K562 (cell line): ENCODE measurements around the gene KNCN. TPM values are rescaled to one million over a fixed set of nuclear protein-coding genes. Genes with fewer than 3 reads are reported as not detected.

Experiments used
- ATAC-seq: fragments of 200-7000 bp; cut with Tn5 transposase; 3 replicates; pipeline ENCODE4 v1.9.1; 2020; ENCODE audit warnings: moderate library complexity
- BruUV-seq: library from RNA; stranded (reverse); fragments of 400-500 nt; replicated peaks from 2 replicates; lab custom pipeline; 2021; lab: Mats Ljungman, UMichigan
- CTCF ChIA-PET: fragments of 300-600 bp; formaldehyde crosslinking; extraction: SDS; loops from one replicate; lab custom pipeline; 2021; ENCODE audit warnings: low intra/inter-chr PET ratio; lab: Yijun Ruan, JAX
- POLR2A ChIA-PET: fragments of 300-600, 350-650 bp; sonication (Branson Sonifier 250); formaldehyde crosslinking; extraction: SDS; loops from one replicate; lab custom pipeline; 2021; ENCODE audit warnings: antibody characterized with exemption, inconsistent platforms; lab: Yijun Ruan, JAX
- DNase-seq, 4 experiments: peaks; one replicate each; pipeline versions ENCODE4 v3.0.0 to v3.0.0-alpha.2; 2011 to 2018; ENCODE audit warnings: low spot score in 3 of 4, mixed read lengths in 3 of 4; ENCODE audit errors: extremely low read depth in 1 of 4
- FAIRE-seq: peaks from 2 replicates; lab custom pipeline; 2011; peaks lifted over from hg19 to GRCh38; lab: Jason Lieb, UNC
- H2AFZ ChIP-seq: 2 replicates; pipeline ENCODE4 v1.6.0; 2011; ENCODE audit warnings: low read depth, low read length, control low read depth, inconsistent platforms
- H3K27ac ChIP-seq: fragments of 200-600 bp; 3 replicates; pipeline ENCODE4 v1.8.0; 2011; ENCODE audit warnings: low read depth, mild to moderate bottlenecking, control low read depth, inconsistent platforms, low read length, moderate library complexity, mixed read lengths; ENCODE audit errors: extremely low read depth
- H3K27me3 ChIP-seq, 2 experiments: fragments of 300-600 bp in 1 of 2; 2 replicates in 1 of 2; 3 replicates in 1 of 2; pipeline versions ENCODE4 v1.6.0 to v1.8.0; 2011; ENCODE audit warnings: inconsistent platforms in 2 of 2, low read length in 2 of 2, mild to moderate bottlenecking in 1 of 2, mixed read lengths in 1 of 2, moderate library complexity in 1 of 2; ENCODE audit not compliant: control insufficient read depth in 2 of 2, insufficient read depth in 2 of 2
- H3K36me3 ChIP-seq: fragments of 300-600 bp; 3 replicates; pipeline ENCODE4 v1.8.0; 2011; ENCODE audit warnings: mild to moderate bottlenecking, low read length, inconsistent platforms; ENCODE audit not compliant: control insufficient read depth, insufficient read depth
- H3K4me1 ChIP-seq, 2 experiments: fragments of 200-600 bp in 1 of 2; replicated peaks in 1 of 2; 2 replicates in 1 of 2; 3 replicates in 1 of 2; pipeline versions ENCODE4 v1.5.1 to v1.8.0; 2011; ENCODE audit warnings: inconsistent platforms in 2 of 2, low read length in 2 of 2, mild to moderate bottlenecking in 1 of 2, mixed read lengths in 1 of 2, moderate library complexity in 1 of 2; ENCODE audit not compliant: control insufficient read depth in 2 of 2, insufficient read depth in 2 of 2
- H3K4me2 ChIP-seq: 2 replicates; pipeline ENCODE4 v1.6.1; 2011; ENCODE audit warnings: low read length, control low read depth, inconsistent platforms, mixed read lengths; ENCODE audit not compliant: insufficient read depth
- H3K4me3 ChIP-seq: fragments of 200-600 bp; sonication (generic), shearing (Covaris generic); 2 replicates; pipeline ENCODE4 v1.5.1; 2016; ENCODE audit warnings: control low read depth, inconsistent platforms
- H3K79me2 ChIP-seq: fragments of 200-600 bp; 3 replicates; pipeline ENCODE4 v1.8.0; 2011; ENCODE audit warnings: low read length, inconsistent platforms; ENCODE audit not compliant: control insufficient read depth, insufficient read depth
- H3K9ac ChIP-seq, 2 experiments: 2 replicates each; pipeline versions ENCODE4 v1.6.0 to v1.6.1; 2011; ENCODE audit warnings: low read depth in 2 of 2, low read length in 2 of 2, control low read depth in 1 of 2, inconsistent platforms in 1 of 2, mild to moderate bottlenecking in 1 of 2, mixed read lengths in 1 of 2; ENCODE audit not compliant: insufficient read depth in 1 of 2
- H3K9me1 ChIP-seq: one replicate; pipeline ENCODE4 v1.6.0; 2011; ENCODE audit warnings: inconsistent platforms, mild to moderate bottlenecking, low read length, moderate library complexity; ENCODE audit not compliant: control insufficient read depth, insufficient read depth
- H3K9me3 ChIP-seq: replicated peaks from 2 replicates; pipeline ENCODE4 v1.5.1; 2011; ENCODE audit warnings: low read depth, low read length, inconsistent platforms; ENCODE audit not compliant: control insufficient read depth, insufficient read depth
- H4K20me1 ChIP-seq: replicated peaks from 2 replicates; pipeline ENCODE4 v1.6.1; 2011; ENCODE audit warnings: low read length, inconsistent platforms, mixed read lengths; ENCODE audit not compliant: control insufficient read depth, insufficient read depth
- TFE3 ChIP-seq: fragments of 450-650 bp; formaldehyde crosslinking; IDR thresholded peaks from 2 replicates; pipeline ENCODE4 v1.4.0; 2020; ENCODE audit warnings: mild to moderate bottlenecking, mixed read lengths
- ZBTB40 ChIP-seq, 2 experiments: fragments of 450-650 bp in 1 of 2; sonication (generic) in 1 of 2; formaldehyde crosslinking in 1 of 2; IDR thresholded peaks; 2 replicates each; pipeline versions ENCODE4 v1.7.1 to v1.9.0; 2016 to 2022; ENCODE audit warnings: inconsistent platforms in 1 of 2, mild to moderate bottlenecking in 1 of 2, missing genetic modification reagents in 1 of 2
- ZNF785 ChIP-seq: fragments of 250-450 bp; sonication (Bioruptor Pico); IDR thresholded peaks from 2 replicates; pipeline ENCODE4 v1.4.0; 2020; ENCODE audit warnings: mild to moderate bottlenecking
- WGBS: fragments of 100-300 bp; shearing (Covaris generic); methylation state at CpG from one replicate; pipeline ENCODE4 v1.1.6; 2016; ENCODE audit warnings: low coverage, mixed read lengths; ENCODE audit not compliant: insufficient coverage; ENCODE audit errors: missing lambda C conversion rate; 5-methylcytosine and 5-hydroxymethylcytosine counted together
- in situ Hi-C: fragments of 300-500 bp; cut with MboI; formaldehyde crosslinking; loops from 4 replicates; pipeline ENCODE4 v1.15.0; 2018; ENCODE audit warnings: inconsistent platforms, mixed read lengths
- intact Hi-C: fragments of 100-400 bp; cut with micrococcal nuclease; formaldehyde crosslinking; loops from 2 replicates; pipeline ENCODE4 v1.14.2; 2022
- polyA plus RNA-seq, 8 experiments: library from polyadenylated mRNA; depleted of rRNA in 4 of 8; stranded (reverse) in 5 of 8; unstranded in 3 of 8; fragments of >200 nt; fragmentation: Nextera tagmentation in 2 of 8; fragmentation: Illumina TruSeq in 1 of 8; extraction: Ambion mirVana in 2 of 8; extraction: Trizol in 1 of 8; gene quantifications; 2 replicates each; pipeline versions ENCODE4 v1.2.1 to v1.2.3, GENCODE V29; 2011 to 2014; ENCODE audit warnings: inconsistent platforms in 1 of 8, missing spikeins in 1 of 8
- total RNA-seq, 7 experiments: library from RNA; depleted of rRNA in 6 of 7; stranded (reverse); fragments of >200 nt in 6 of 7; fragmentation: Illumina TruSeq in 2 of 7; extraction: Trizol in 2 of 7; gene quantifications; 2 replicates each; pipeline versions ENCODE4 v1.2.1 to v1.2.3, GENCODE V29; 2011 to 2021; ENCODE audit warnings: low replicate concordance in 1 of 7

The KNCN gene
- total and polyA plus RNA-seq, 9 of the 15 experiments (the other 6 are each of a cell fraction or from before 2014, with no cell fraction given), result not detected

- CTCF ChIA-PET, result no interaction called here
- H3K9me1 ChIP-seq, result no peaks in the 10 kb centered on the region
- no peak for ATAC-seq
- H3K9ac ChIP-seq, result no peak overlapping the region
- H3K36me3 ChIP-seq, result peaks cover 31% of the 10 kb centered on the region; the same call in 2 of the 3 replicates
- peaks cover 11 to 26% of the 10 kb centered on the region in 2 experiments; a peak in 4 of 5 replicates for H3K4me1 ChIP-seq
- intact Hi-C loops (no loop called here), in situ Hi-C loops (no loop called here)
- peaks cover 2% of the 10 kb centered on the region; the same call in 2 of the 3 replicates for H3K79me2 ChIP-seq
- no peak for DNase-seq
- no peak overlapping the region for H2AFZ ChIP-seq
- no peak overlapping the region for H3K27ac ChIP-seq
- no peaks in the 10 kb centered on the region for H3K9me3 ChIP-seq
- WGBS, result 100% methylated on average over 1 of the region's 1 CpG
- no peaks in the 10 kb centered on the region for H4K20me1 ChIP-seq
- no peaks in the 10 kb centered on the region for H3K27me3 ChIP-seq
- TF ChIP-seq ZNF785 (CRISPR knock-in tag), result no peak
- TF ChIP-seq ZBTB40 (IDR thresholded peaks at IDR 0.05), result peak; percentile 75
- no peak; the same call in 1 of the 2 replicates for TF ChIP-seq ZBTB40 (CRISPR knock-in tag; IDR thresholded peaks at IDR 0.05)
- TF ChIP-seq TFE3 (CRISPR knock-in tag), result peak; percentile 83
- TF ChIP-seq, all 486 proteins: peak for 2
- H3K4me2 ChIP-seq, result no peak overlapping the region
- no TSS peak for BruUV-seq
- FAIRE-seq, result no peak
- no peak overlapping the region for H3K4me3 ChIP-seq
- POLR2A ChIA-PET, result interaction anchor here (0.7 to 1.9 kb wide), 5 partner anchors 8 to 36 kb away, joined by 3 to 7 read pairs (median 4); partner anchors contain the start of gene MKNK1
Measured at GRCh38 chr1:46596036-46596435, 44.6 kb upstream of the KNCN start.
